HepG2 (cell line): Measurements from ENCODE around the gene RALB. TPM values are rescaled to one million over a fixed set of nuclear protein-coding genes. Genes with fewer than 3 reads are reported as not detected.

Experiments used
- BRD4 ChIP-seq: sonication (generic); formaldehyde crosslinking; IDR thresholded peaks from 2 replicates; pipeline ENCODE4 v1.4.0; 2020; ENCODE audit warnings: missing genetic modification reagents
- EED ChIP-seq: sonication (generic); formaldehyde crosslinking; IDR thresholded peaks from 2 replicates; pipeline ENCODE4 v1.5.0; 2020; ENCODE audit warnings: mild to moderate bottlenecking, missing genetic modification reagents
- GPN1 ChIP-seq: sonication (generic); formaldehyde crosslinking; IDR thresholded peaks from 2 replicates; pipeline ENCODE4 v1.5.1; 2020; ENCODE audit warnings: missing genetic modification reagents, borderline replicate concordance
- HDAC1 ChIP-seq: sonication (generic); formaldehyde crosslinking; IDR thresholded peaks from 2 replicates; pipeline ENCODE4 v1.5.1; 2020; ENCODE audit warnings: mild to moderate bottlenecking, missing genetic modification reagents
- NONO ChIP-seq, 2 experiments: fragments of 450-650 bp in 1 of 2; sonication (generic) in 1 of 2; formaldehyde crosslinking in 1 of 2; IDR thresholded peaks in 1 of 2; conservative IDR thresholded peaks in 1 of 2; 2 replicates each; pipeline versions ENCODE4 v1.6.1 to v1.8.0; 2017 to 2022; ENCODE audit warnings: mild to moderate bottlenecking in 1 of 2, missing genetic modification reagents in 1 of 2, moderate library complexity in 1 of 2
- SNRNP70 ChIP-seq: fragments of 200-400 bp; formaldehyde crosslinking; IDR thresholded peaks from 2 replicates; pipeline ENCODE4 v1.6.1; 2017; ENCODE audit warnings: mild to moderate bottlenecking, low read depth, low read length, moderate library complexity
- TCF12 ChIP-seq, 2 experiments: fragments of 450-650 bp in 1 of 2; sonication (generic) in 1 of 2; formaldehyde crosslinking in 1 of 2; IDR thresholded peaks; 2 replicates each; pipeline versions ENCODE4 v1.6.1 to v1.8.0; 2017 to 2022; ENCODE audit warnings: antibody characterized with exemption in 1 of 2, mild to moderate bottlenecking in 1 of 2, missing genetic modification reagents in 1 of 2, moderate library complexity in 1 of 2
- ZKSCAN5 ChIP-seq: sonication (generic); formaldehyde crosslinking; IDR thresholded peaks from 2 replicates; pipeline ENCODE4 v1.5.1; 2020; ENCODE audit warnings: mild to moderate bottlenecking, missing genetic modification reagents
- ZSCAN9 ChIP-seq: IDR thresholded peaks from 2 replicates; pipeline ENCODE4 v1.6.1; 2016; ENCODE audit warnings: borderline replicate concordance
- polyA plus RNA-seq, 8 experiments: library from polyadenylated mRNA; depleted of rRNA in 3 of 8; stranded (reverse) in 7 of 8; unstranded in 1 of 8; fragments of >200 nt; fragmentation: Illumina TruSeq in 4 of 8; extraction: Trizol in 4 of 8; gene quantifications; 2 replicates each; pipeline versions ENCODE4 v1.2.1 to v1.2.3, GENCODE V29; 2011 to 2016; ENCODE audit warnings: low read depth in 4 of 8, missing spikeins in 1 of 8, mixed read lengths in 1 of 8; ENCODE audit not compliant: insufficient read depth in 1 of 8
- total RNA-seq, 5 experiments: library from RNA; depleted of rRNA; stranded (reverse); fragments of >200 nt; fragmentation: Illumina TruSeq; extraction: Trizol; gene quantifications; 2 replicates each; pipeline ENCODE4 v1.2.3, GENCODE V29; 2016; ENCODE audit warnings: low read depth in 1 of 5
- TF ChIP-seq, protein P1 (sequence below): sonication (generic); formaldehyde crosslinking; IDR thresholded peaks from 2 replicates; pipeline ENCODE4 v1.4.0; 2020; ENCODE audit warnings: mild to moderate bottlenecking, missing genetic modification reagents, borderline replicate concordance
- TF ChIP-seq, protein P2 (sequence below): sonication (generic); formaldehyde crosslinking; IDR thresholded peaks from 2 replicates; pipeline ENCODE4 v1.9.0; 2022; ENCODE audit warnings: missing genetic modification reagents, mild to moderate bottlenecking, borderline replicate concordance
- TF ChIP-seq, protein P3 (sequence below): sonication (generic); formaldehyde crosslinking; conservative IDR thresholded peaks from 2 replicates; pipeline ENCODE4 v1.4.0; 2020; ENCODE audit warnings: mild to moderate bottlenecking, missing genetic modification reagents, moderate library complexity
- TF ChIP-seq, protein P4 (sequence below): sonication (generic); formaldehyde crosslinking; IDR thresholded peaks from 2 replicates; pipeline ENCODE4 v1.4.0; 2020; ENCODE audit warnings: missing genetic modification reagents
- TF ChIP-seq, protein P5 (sequence below), 2 experiments: sonication (generic) in 1 of 2; formaldehyde crosslinking in 1 of 2; IDR thresholded peaks; 2 replicates each; pipeline versions ENCODE4 v1.4.0 to v1.6.1; 2018 to 2020; ENCODE audit warnings: missing genetic modification reagents in 2 of 2, borderline replicate concordance in 1 of 2, low read depth in 1 of 2, mild to moderate bottlenecking in 1 of 2, missing biosample characterization in 1 of 2

Gene RALB
- total and polyA plus RNA-seq, 2 of the 13 experiments (the other 11 are each of a cell fraction or from before 2014, with no cell fraction given), result 37.8 to 43.2 TPM

DNA sequence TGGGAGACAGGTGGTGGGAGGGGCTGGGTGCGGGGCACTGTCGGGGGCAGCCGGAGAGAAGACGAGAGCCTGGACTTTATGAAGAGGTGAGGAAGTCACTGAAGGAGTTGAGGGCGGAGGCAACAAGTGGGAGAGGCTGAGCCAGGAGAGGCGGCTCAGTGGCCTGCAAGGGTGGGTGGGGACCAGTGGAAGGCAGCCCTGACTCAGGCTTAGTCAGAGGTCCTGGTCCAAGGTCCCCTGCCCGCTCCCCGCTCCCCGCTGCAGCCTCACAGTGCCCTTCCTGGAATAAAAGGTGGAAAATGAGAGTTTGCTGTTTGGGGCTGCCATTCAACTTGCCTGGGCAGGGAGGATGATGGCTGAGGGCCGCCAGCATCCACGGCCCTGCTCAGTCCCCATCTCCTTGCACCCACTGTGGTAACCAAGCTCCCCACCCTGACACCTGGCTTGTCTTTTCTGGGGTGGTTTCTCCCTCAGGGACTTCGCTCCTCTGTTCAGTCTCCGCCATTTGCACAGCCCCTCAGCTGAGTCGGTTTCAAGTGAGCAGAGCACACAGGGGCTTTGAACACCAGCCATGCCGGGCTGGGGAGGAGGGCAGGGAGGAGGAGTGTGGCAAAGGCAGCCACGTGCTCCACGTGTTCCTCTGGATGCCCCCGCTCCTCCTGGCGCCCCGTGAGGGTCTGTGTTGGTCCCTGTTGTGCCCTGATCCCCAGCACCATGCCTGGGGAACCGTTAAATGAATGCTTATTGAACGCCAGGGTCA lies 13.7 kb upstream of the RALB start (continued):
- TF ChIP-seq, protein P1, sequence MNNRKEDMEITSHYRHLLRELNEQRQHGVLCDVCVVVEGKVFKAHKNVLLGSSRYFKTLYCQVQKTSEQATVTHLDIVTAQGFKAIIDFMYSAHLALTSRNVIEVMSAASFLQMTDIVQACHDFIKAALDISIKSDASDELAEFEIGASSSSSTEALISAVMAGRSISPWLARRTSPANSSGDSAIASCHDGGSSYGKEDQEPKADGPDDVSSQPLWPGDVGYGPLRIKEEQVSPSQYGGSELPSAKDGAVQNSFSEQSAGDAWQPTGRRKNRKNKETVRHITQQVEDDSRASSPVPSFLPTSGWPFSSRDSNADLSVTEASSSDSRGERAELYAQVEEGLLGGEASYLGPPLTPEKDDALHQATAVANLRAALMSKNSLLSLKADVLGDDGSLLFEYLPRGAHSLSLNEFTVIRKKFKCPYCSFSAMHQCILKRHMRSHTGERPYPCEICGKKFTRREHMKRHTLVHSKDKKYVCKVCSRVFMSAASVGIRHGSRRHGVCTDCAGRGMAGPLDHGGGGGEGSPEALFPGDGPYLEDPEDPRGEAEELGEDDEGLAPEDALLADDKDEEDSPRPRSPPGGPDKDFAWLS (CRISPR knock-in tag), result 0 out of 2 replicates have a peak, but pooled peaks have one; percentile 20
- peak; percentile 27; the same call in 1 of the 2 replicates for TF ChIP-seq ZSCAN9 (CRISPR knock-in tag)
- no peak for TF ChIP-seq SNRNP70
- TF ChIP-seq, protein P2, sequence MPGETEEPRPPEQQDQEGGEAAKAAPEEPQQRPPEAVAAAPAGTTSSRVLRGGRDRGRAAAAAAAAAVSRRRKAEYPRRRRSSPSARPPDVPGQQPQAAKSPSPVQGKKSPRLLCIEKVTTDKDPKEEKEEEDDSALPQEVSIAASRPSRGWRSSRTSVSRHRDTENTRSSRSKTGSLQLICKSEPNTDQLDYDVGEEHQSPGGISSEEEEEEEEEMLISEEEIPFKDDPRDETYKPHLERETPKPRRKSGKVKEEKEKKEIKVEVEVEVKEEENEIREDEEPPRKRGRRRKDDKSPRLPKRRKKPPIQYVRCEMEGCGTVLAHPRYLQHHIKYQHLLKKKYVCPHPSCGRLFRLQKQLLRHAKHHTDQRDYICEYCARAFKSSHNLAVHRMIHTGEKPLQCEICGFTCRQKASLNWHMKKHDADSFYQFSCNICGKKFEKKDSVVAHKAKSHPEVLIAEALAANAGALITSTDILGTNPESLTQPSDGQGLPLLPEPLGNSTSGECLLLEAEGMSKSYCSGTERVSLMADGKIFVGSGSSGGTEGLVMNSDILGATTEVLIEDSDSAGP (CRISPR knock-in tag), result peak; percentile 82; the same call in 1 of the 2 replicates
- TF ChIP-seq BRD4 (CRISPR knock-in tag), result no peak
- TF ChIP-seq, protein P3, sequence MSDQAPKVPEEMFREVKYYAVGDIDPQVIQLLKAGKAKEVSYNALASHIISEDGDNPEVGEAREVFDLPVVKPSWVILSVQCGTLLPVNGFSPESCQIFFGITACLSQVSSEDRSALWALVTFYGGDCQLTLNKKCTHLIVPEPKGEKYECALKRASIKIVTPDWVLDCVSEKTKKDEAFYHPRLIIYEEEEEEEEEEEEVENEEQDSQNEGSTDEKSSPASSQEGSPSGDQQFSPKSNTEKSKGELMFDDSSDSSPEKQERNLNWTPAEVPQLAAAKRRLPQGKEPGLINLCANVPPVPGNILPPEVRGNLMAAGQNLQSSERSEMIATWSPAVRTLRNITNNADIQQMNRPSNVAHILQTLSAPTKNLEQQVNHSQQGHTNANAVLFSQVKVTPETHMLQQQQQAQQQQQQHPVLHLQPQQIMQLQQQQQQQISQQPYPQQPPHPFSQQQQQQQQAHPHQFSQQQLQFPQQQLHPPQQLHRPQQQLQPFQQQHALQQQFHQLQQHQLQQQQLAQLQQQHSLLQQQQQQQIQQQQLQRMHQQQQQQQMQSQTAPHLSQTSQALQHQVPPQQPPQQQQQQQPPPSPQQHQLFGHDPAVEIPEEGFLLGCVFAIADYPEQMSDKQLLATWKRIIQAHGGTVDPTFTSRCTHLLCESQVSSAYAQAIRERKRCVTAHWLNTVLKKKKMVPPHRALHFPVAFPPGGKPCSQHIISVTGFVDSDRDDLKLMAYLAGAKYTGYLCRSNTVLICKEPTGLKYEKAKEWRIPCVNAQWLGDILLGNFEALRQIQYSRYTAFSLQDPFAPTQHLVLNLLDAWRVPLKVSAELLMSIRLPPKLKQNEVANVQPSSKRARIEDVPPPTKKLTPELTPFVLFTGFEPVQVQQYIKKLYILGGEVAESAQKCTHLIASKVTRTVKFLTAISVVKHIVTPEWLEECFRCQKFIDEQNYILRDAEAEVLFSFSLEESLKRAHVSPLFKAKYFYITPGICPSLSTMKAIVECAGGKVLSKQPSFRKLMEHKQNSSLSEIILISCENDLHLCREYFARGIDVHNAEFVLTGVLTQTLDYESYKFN (CRISPR knock-in tag), result peak; percentile 76
- TF ChIP-seq, protein P4, sequence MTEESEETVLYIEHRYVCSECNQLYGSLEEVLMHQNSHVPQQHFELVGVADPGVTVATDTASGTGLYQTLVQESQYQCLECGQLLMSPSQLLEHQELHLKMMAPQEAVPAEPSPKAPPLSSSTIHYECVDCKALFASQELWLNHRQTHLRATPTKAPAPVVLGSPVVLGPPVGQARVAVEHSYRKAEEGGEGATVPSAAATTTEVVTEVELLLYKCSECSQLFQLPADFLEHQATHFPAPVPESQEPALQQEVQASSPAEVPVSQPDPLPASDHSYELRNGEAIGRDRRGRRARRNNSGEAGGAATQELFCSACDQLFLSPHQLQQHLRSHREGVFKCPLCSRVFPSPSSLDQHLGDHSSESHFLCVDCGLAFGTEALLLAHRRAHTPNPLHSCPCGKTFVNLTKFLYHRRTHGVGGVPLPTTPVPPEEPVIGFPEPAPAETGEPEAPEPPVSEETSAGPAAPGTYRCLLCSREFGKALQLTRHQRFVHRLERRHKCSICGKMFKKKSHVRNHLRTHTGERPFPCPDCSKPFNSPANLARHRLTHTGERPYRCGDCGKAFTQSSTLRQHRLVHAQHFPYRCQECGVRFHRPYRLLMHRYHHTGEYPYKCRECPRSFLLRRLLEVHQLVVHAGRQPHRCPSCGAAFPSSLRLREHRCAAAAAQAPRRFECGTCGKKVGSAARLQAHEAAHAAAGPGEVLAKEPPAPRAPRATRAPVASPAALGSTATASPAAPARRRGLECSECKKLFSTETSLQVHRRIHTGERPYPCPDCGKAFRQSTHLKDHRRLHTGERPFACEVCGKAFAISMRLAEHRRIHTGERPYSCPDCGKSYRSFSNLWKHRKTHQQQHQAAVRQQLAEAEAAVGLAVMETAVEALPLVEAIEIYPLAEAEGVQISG, result peak; percentile 61
- 0 out of 2 replicates have a peak, but pooled peaks have one; percentile 87 for TF ChIP-seq EED (CRISPR knock-in tag)
- peak; percentile 97 for TF ChIP-seq ZKSCAN5 (CRISPR knock-in tag)
- no peak for TF ChIP-seq GPN1
- TF ChIP-seq NONO (IDR thresholded peaks at IDR 0.05), result no peak
- TF ChIP-seq NONO (CRISPR knock-in tag; conservative IDR thresholded peaks at IDR 0.05), result no peak
- TF ChIP-seq, protein P5, sequence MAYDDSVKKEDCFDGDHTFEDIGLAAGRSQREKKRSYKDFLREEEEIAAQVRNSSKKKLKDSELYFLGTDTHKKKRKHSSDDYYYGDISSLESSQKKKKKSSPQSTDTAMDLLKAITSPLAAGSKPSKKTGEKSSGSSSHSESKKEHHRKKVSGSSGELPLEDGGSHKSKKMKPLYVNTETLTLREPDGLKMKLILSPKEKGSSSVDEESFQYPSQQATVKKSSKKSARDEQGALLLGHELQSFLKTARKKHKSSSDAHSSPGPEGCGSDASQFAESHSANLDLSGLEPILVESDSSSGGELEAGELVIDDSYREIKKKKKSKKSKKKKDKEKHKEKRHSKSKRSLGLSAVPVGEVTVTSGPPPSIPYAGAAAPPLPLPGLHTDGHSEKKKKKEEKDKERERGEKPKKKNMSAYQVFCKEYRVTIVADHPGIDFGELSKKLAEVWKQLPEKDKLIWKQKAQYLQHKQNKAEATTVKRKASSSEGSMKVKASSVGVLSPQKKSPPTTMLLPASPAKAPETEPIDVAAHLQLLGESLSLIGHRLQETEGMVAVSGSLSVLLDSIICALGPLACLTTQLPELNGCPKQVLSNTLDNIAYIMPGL (CRISPR knock-in tag; IDR thresholded peaks at IDR 0.05; ENCODE audit: borderline replicate concordance in 1 of 2, low read depth in 1 of 2), result peak; percentile 52 to 78; a peak in 3 of 4 replicates
- peak; percentile 54 for TF ChIP-seq HDAC1
- no peak for TF ChIP-seq TCF12 (IDR thresholded peaks at IDR 0.05)
- TF ChIP-seq TCF12 (CRISPR knock-in tag; IDR thresholded peaks at IDR 0.05), result 0 out of 2 replicates have a peak, but pooled peaks have one; percentile 55
